Lower leg skin (tissue), 3 donors: Measurements from ENCODE around the gene SLC1A4.

Experiments
- CTCF ChIP-seq, 3 donors: fragments of 450-650 bp; IDR thresholded peaks; one replicate each; pipeline ENCODE4 v1.5.1; 2016; ENCODE audit warnings: antibody characterized with exemption in 3 of 3, mild to moderate bottlenecking in 3 of 3, moderate library complexity in 2 of 3
- POLR2A ChIP-seq, 2 donors: fragments of 450-650 bp; IDR thresholded peaks; one replicate each; pipeline ENCODE4 v1.6.1; 2016 to 2017; ENCODE audit warnings: antibody characterized with exemption in 2 of 2, mild to moderate bottlenecking in 1 of 2, moderate library complexity in 1 of 2

GRCh38 chr2:65046633-65047407 is 57.6 kb downstream of the SLC1A4 start:
- TF ChIP-seq CTCF (IDR thresholded peaks at IDR 0.05) (no peak), POLR2A (IDR thresholded peaks at IDR 0.05) (no peak)
